NOMO-1 treated with dmso at 0.1 percent for 144 hours (cell line): ENCODE measurements around the gene NUDT16.

Experiments
- DNase-seq: peaks from one replicate; lab custom pipeline; 2025; ENCODE audit not compliant: unreplicated experiment; lab: John Stamatoyannopoulos, UW

The NUDT16 gene

DNA sequence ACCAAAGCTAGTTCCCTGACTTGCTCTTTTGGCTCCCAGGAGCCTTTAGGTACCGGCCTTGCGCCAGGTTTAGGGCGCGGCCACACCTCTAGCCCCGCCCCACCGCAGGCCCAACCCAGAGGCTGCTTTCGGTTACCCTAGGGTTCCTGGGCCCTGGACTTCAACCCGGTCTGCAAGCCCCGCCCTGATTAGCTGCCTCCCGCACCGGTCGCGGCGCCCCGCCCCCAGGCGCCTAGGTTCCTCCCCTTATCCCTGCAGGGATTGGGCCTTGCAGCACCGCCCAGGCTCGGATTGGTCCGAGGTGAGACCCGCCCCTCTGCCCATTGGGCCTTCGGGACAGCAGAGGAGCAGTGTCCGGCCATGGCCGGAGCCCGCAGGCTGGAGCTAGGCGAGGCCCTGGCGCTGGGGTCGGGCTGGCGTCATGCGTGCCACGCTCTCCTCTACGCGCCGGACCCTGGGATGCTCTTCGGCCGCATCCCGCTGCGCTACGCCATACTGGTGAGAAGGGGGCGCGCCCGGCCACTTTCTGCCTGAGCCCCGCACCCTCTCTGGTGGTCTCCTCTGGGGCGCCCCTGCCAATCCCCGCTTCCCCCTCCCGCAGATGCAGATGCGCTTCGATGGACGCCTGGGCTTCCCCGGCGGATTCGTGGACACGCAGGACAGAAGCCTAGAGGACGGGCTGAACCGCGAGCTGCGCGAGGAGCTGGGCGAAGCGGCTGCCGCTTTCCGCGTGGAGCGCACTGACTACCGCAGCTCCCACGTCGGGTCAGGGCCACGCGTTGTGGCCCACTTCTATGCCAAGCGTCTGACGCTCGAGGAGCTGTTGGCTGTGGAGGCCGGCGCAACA lies at the start of gene NUDT16:
TSS of gene NUDT16 (plus strand) at position 330 of the 847 bp plus-strand sequence. CDS start at position 361, 31 bp downstream.
- DNase-seq: peak; percentile 100

DNA sequence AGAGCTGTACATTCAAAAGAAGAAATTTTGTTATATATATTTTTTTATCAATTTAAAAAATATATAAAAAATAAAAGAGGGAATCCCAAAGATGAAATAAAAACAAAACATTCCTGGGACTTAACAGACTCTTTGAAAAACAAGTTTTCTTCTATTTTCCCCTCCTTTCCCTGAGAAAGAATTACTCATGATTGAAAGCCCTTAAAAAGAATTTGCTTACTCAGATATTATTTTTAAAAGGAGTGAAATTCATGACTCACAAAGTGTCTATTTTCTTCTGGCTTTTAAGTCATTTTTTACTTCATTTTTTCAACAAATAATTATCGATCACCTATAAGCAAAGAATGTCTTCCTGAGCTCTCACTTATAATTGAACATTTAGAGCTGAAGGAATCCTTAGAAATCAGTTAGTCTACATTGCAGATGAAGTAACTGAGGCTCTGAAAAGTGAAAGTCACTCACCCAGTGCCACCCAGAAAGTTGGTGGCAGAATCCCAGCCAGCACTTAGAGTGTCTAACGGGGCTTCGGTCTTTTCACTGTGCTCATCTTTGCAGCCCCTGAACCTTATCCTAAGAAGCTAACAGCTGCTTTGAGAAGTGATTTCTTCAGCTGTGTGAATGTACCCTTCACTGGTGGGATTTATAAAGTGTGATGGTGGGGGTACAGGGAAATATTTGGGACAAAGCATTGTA lies 42.5 kb upstream of the NUDT16 start:
- no peak for DNase-seq

DNA sequence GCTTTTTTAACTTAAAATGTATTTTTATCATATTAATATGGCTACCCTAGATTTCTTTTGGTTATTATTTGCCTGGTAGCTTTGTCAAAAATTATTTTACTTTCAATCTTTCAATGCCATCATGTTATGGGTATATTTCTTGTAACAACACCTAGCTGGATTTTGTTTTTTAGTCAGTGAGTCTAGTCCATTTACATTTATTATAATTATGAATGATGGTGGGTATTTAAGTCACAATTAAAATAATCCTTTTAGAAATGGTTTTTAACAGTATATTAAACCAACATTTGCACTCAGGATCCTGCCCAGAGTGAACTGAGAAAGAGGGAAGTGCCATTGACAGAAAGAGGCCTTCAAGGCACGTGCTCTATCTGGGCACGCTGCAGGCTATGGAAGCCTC lies 39.8 kb upstream of the NUDT16 start:
- no peak for DNase-seq

DNA sequence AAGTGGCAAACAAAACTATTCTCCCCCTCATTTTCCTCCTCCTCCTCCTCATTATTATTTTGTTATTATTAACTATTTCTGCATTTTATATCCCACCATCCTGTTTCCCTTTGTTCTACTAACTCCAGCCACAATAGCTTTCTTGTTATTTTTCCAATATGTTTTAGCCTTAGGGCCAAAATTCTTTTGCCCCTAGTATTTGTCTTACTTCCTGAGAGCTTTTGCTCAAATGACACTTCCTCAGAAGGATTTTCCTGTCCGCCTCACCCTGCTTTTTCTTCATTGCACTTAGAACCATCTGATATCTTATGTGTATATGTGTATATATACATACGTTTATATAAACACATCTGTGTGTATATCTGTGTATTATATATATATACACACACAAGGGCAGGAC lies 32.7 kb upstream of the NUDT16 start:
- no peak for DNase-seq

DNA sequence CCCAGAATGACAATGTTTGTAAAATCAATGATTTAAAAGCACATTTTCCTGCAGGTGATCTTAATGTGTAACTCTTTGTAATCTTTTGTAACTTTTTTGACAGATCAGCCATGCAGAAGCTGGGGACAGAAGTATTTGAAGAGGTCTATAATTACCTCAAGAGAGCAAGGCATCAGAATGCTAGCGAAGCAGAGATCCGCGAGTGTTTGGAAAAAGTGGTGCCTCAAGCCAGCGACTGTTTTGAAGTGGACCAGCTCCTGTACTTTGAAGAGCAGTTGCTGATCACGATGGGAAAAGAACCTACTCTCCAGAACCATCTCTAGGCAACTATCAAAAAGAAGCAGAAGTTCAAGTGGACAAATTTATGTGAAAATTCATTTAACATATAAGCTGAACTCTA lies 32.1 kb upstream of the NUDT16 start:
- DNase-seq: no peak

DNA sequence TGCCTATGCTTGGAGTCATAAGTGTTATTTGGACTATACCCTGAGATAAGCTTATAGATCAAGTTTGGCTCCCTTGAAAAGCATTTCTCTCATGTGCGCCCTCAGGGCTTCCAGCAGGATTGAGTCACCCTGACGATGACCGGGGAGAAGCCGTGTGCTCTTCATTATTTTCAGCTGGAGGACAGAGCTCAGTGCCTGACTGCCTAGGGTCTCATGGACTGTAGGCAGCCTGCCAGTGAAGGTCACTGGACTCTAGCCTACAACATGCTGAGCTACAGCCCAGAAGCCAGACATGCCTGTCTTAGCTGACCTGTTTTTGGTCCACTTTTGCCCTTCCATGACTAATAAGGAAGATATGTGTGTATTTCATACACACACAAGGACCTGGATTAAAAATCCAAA lies 31.6 kb upstream of the NUDT16 start:
- no peak for DNase-seq

DNA sequence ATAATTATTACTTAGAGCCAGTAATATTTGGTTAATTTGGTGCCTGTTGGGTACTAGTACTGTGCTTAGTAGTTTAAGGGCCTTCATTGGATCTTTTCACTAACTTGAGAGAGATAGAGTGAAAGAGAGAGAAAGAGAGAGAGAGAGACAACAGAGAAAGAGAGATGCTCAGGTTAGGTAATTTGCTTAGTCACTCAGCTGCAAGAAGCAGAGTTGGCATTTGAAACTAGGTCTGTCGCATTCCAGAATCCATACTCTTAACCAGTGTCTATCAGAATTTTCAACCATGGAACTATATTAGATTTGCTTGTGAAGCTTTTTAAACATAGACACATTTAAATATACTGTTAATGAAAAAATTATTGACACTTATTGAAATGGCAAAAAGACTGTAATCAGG lies 31.1 kb upstream of the NUDT16 start:
- DNase-seq: no peak

DNA sequence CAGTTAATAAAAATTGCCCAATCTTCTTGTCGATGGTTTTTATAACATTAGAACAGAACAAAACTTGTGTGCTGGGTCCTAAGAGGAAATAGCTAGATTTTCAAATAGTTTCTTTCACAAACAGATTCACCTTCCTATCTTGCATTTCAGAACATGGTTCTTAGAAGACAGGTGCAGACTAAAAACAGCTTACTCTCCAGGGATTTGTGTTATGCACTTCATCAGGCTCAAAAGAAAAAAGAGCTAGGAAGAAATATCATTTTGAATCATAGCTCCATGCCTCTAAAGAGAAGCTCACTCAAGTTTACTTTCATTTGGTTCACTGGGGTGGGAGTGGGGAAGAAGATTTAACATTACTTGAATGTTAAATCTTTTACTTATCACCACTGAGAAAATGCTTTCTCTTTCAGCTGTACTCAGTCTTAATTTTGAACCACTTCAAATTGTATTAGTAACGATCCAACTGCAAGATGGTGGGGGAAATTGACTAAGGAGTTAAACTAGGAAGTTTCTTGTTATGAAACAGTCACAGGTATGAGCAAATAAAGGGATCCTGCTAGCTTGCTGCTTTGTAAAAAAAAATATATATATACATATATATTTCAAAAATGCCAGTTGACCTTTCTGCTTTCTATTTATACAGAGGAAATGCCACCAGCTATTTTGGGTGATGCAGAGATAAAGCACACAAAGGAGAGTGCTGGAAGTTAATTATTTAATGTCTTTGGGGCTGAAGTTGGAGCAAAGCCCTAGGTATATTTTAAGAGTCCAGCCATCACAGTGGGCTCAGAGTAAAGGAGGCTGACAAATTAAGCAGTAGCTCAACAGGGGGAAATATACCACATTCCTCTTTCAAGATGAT lies 28.3 kb upstream of the NUDT16 start:
- DNase-seq: no peak

DNA sequence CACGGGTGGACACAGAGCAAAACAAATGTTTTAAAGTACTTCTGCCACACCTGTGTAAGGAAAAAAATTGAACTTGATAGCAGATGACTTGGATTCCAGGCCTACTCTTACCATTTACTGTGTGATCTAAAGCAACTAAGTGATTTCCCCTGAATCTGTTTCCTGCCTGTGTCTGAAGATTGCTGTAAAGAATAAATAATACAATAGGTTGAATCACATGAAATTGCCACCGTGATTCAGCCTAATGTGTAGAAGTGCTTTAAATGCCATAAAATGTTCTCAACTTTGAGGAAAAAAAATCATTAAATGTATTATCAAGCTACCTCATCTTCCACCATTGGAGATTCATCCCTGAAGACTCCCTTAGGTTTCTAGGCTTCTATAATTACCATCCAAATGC lies 27.6 kb upstream of the NUDT16 start:
- no peak for DNase-seq

DNA sequence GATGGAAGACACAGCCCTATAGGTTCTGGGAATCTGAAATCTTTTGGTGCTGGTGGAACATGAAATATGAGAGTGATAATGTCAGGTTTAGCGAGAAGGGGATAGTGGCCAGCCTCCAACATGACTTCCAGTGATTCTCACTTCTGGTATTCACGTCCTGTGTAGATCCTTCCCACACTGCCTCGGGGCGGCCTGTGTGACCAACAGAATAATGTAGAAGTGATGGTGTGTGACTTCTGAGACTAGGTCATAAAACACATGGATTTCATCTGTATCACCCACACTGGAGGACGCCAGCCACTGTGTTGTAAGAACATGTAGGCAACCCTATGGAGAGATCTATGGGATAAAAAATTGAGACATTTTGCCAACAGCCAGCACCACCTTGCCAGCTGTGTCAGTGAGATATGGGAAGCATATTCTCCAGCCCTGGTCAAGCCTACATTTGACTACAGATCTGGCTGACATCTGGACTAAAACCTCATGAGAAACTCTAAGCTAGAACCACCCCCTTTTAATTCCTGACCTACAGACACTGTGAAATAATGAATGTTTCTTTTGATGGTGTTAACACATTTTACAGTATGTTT lies 25.5 kb upstream of the NUDT16 start:
- no peak for DNase-seq

DNA sequence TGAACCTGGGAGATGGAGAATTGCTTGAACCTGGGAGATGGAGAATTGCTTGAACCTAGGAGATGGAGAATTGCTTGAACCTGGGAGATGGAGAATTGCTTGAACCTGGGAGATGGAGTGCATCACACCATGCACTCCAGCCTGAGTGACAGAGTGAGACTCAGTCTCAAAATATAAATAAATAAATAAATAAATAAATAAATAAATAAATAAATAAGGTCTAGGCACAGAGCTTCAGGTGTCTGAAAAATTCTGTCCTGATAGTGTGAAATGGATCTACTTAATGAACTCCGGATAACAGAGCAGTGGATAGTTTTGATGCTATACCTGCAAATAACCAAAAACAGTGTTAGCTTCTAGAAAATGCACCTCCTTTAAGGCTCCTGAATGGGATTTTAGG lies 24.3 kb upstream of the NUDT16 start:
- no peak for DNase-seq

DNA sequence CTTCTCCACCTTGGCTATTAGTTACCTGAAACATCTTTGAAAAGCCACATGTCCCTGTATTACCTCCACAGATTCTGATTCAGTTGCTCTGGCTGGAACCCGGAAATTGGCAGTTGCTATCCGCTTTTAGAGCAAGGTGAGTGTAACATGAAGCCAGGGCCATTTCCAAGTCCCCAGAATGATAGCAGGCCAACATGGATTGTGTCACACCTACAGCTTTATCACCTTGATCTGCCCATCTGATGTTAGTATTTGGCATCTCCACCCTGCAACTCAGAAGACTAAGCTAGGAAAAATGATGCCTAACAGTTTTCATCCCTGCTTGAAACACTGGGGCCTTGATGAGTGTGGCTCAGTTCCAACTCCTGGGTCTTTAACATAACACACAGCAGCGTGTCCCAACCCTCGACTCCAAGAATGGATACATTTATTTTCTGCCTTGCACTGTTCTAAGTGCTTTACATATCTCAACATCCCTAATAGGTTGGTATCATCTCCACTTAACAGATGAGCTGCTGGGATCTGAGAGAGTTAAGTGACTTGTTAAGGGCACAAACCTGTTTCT lies 21.3 kb upstream of the NUDT16 start:
- DNase-seq: no peak

DNA sequence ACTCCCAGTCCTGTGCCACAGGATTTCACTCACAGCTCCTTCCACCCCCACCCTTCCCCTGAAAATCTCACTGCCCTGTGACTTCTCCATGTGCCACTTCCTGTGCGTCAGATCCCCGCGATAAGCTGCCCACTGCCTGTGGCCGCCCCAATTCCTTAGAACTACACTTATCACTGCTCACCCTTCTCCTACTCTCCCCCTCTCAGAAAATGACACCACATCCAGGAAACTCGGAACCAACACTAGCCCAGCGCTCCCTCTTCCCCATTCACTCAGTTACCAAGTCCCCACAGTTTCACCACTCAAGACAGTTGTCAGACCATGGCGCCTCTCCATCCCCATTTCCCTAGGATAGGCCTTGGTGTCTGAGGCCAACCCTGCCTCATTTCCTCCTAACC lies 20.5 kb upstream of the NUDT16 start:
- peak; percentile 57 for DNase-seq

DNA sequence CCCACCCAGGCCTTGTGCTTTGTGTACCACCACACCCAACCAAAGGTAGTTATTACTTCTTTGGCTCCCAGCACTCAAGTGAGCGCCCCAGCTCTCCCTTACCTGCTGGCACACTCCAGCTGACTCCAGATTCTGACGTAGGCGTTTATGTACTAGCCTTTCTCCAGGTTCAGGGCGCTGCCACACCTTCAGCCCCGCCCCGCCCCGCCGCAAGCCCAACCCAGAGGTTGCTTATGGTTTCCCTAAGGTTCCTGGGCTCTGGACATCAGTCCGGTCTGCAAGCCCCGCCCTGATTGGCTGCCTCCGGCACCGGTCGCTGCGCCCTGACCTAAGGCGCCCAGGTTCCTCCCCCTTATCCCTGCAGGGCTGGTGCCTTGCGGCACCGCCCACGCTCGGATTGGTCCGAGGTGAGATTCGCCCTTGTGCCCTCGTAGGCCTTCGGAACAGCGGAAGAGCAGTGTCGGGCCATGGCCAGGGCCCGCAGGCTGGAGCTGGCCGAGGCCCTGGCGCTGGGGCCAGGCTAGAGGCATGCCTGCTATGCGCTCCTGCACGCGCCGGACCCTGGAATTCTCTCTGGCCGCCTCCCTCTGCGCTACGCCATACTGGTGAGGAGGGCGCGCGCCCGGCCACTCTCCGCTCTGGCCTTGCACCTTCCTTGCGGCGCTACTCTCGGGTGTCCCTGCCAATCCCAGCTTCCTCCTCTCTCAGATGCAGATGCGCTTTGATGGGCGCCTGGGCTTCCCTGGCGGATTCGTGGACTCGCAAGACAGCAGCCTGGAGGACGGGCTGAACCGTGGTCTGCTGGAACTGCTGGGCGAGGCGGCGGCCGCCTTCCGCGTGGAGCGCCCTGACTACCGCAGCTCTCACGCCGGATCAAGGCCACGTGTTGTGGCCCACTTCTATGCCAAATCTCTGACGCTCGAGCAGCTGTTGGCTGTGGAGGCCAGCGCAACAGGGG lies 19.8 kb upstream of the NUDT16 start:
- DNase-seq: peak; percentile 99

DNA sequence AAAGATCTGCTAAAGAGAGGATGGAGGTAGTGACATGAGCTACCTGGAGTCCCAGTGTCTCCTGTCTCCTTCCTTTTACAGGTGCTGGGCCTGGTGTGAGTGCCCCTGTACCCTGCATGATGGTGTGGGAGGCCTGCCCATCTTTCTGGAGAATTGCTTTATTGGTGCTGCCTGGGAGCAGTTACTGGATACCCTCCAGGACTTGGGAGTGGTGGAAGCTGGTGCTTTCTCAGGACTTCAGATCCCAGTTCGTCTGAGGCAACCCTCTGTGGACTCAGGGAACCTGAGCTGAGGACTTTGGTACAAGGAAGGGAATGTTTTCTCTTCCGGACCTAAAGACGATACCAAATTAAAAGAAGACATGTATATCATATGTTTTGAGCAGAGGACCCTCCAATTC lies 18.3 kb upstream of the NUDT16 start:
- DNase-seq: no peak

DNA sequence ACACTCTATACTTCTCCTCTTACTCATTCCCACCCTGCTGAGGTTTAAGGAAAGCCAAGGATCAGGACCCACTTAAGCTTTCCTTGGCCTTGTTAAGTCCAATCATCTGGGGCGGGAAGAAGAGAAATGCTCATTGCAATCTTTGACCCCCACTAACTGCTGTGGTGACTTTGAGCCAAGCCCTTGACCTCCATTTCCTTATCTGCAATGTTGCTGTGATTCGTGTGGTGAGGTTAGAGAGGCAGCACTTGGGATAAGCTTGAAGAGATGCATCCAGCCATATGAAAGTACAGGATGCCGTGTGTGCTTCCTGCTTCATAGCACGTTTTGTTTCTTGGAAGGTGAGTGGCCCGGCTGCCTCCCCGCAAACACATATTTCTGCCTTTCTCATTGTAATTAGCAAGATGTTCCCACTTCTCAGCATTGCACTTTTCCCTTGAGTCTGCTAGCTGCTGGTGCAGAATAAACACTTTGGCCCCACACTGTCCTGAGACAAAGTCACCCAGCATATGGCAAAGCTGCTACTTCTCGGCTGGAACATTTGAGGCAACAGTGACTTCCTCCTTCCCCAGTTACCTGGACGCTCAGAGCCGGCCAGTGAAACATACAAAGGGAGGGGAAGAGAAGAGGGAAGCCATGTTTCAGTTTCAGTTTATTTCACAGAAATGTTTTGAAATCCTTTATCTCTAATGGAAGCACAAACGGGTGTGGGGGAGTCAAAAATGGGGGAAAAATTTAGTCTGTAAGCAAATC lies 10.5 kb upstream of the NUDT16 start:
- DNase-seq: peak; percentile 59

DNA sequence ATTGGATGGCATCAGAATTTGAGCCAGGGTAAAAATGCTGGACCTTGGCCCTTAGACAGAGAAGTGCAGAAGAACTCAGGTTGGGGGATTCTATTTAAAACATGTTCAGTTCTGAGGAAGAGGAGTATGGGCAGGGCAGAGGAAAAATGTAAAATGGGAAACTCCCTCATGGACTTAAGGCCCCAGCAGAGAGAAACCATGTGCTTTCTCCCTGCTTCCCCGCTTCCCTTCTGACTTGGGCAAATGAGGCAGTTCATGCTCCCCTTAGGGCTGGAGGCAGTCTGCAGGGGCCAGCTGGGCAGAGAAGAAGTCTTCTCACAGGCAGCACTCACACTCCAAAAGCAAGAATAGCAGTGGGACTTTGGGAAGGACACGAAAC lies 9.9 kb upstream of the NUDT16 start:
- no peak for DNase-seq

DNA sequence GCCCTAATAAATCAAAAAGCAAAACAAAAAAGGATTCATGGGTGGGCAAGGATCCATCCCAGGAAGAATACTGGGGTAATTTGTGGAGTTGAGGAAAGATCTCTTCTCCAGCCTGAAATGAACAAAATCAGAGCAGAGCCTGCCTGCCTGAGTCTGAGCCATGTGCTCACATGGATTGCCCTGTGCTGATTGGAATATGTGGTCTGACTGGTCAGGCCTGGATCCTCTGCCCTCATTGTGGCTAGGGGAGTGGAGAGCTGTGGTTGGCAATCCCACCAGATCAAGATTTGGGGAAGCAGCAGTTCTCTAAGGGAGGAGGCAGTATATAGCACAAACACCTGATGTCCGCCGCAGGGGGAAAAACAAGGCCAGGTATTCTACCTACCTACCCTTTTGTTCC lies 6.8 kb upstream of the NUDT16 start:
- DNase-seq: no peak

DNA sequence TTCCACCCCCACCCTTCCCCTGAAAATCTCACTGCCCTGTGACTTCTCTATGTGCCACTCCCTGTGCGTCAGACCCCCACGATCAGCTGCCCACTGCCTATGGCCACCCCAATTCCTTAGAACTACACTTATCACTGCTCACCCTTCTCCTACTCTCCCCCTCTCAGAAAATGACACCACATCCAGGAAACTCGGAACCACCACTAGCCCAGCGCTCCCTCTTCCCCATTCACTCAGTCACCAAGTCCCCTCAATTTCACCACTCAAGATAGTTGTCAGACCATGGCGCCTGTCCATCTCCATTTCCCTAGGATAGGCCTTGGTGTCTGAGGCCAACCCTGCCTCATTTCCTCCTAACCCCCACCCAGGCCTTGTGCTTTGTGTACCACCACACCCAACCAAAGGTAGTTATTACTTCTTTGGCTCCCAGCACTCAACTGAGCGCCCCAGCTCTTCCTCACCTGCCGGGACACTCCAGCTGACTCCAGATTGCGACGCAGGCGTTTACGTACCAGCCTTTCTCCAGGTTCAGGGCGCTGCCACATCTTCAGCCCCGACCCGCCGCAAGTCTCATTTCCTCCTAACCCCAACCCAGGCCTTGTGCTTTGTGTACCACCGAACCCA lies 641 bp upstream of the NUDT16 start:
- peak; percentile 36 for DNase-seq
